GM21515 (cell line): ENCODE measurements around the gene HSPA1L.

Experiments
- ATAC-seq: cut with Tn5 transposase; IDR thresholded peaks from one replicate; pipeline ENCODE4 v1.9.1; 2021; ENCODE audit not compliant: unreplicated experiment

The HSPA1L gene

GRCh38 chr6:31767096-31767645 is 47.9 kb downstream of the HSPA1L start:
- no peak for ATAC-seq

DNA sequence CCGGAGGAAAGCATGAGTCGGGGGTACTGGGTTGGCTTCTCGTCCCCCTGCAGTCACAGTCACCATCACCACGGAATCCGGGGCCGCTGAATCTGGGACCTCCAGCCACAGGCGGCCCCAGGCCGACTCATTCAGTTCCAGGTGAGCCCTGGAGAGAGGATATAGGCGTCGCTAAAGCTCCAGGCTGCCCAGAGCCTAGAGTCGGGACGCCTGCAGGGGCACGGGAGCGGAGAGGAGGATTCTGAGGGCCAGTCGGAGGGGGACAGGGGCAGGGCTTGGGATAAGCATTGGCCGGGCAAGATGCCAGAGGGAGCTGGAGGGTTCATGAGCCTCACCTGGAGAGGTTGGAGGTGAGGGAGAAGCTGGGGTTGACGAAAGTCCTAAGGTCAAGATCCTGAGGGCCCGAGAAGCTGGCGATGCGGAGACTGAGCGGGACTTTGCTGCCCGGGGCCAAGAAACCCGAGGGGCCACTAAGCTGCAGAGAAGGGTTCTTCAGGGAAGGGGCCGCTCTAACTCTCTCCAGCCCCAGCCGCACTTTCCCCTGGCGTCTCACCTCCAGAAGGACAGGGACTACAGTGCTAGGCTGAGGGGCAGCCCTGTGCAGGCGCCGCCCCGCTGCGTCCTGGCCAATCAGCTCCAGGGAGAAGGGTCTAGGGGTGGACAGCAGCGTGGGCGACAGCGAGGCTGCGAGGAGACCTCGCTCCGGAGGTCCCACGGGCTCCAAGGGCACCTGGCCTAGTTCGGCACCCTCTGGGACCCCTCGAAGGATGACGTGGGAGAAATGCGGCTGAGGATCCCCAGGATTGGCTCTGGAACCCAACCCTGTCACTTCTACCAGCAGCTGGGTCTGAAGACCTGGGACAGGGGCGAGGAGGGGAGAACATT is 48.9 kb downstream of the HSPA1L start:
- ATAC-seq, result no peak

DNA sequence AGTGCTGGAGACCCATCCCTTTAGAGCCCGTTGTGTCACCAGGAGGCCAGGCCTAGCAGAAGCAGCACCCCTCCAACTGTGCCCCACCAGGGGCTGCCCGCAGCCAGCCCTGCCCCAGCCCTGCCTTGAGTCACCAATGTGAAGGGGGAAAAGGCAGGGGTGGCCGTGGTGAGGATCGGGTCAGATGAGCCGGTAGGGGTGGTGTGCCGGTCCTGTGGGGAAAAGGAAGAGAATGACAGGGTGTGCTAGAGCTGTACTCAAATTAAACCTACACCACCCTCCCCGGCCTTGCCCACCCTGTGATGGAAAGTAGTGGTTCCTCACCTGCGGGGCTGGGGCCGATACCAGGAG is 49.5 kb downstream of the HSPA1L start:
- no peak for ATAC-seq

GRCh38 chr6:31764198-31764597 is 50.9 kb downstream of the HSPA1L start:
- ATAC-seq, result no peak

DNA sequence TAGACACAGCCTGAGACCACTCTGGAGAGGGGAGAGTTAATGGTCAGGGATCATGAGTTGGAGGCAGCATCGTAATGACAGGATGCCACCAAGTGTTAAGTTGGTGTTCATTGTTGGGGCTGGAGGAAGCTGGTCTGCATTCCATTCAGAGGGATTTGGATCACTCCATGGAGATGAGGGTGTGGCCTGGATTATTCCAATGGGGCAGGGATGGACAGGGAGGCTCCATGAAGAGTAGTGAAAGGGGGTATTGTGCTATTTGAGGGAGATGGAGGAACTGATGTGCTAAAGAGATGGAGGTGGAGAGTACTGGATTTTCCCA is 51.5 kb downstream of the HSPA1L start:
- no peak for ATAC-seq

DNA sequence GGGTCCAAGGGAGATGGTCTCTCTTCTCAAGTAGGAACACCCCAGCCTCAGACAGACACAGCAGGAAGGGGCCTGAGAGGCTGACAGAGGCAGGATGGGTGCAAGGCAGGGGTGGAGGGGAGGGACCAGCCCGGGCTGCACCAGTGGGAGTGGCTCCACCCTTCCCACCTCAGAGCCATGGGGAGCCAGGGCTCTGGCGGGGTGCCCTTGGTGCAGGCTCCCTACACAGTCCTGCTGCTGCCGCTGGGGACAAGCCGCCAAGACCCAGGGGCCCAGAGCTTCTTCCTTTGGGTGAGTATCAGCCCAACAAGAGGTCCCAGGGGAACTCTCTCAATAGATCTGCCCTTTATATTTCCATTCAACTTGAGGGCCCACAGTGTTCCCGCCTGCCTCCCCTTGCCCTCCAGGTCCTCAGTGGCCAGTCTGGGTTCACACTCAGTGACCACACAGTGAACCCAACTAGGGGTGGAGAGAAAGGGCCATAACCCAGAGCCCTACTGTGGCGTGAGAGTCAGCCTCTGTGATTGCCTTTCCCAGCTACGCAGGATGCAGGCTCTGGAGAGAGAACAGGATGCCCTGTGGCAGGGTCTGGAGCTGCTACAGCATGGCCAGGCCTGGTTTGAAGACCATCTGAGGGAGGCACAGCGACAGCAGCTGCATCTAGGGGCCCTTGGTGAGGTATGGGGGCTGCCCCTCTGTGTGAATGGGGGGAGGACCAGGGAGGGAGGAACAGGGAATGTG is 52.0 kb downstream of the HSPA1L start:
- ATAC-seq, result no peak

- ATAC-seq, result no peak
Observed at GRCh38 chr6:31762356-31762755, 52.7 kb downstream of the HSPA1L start, which contains the start of gene SAPCD1. SAPCD1 (plus strand) TSS chr6:31762656; CDS start chr6:31763055, 399 bp downstream.

DNA sequence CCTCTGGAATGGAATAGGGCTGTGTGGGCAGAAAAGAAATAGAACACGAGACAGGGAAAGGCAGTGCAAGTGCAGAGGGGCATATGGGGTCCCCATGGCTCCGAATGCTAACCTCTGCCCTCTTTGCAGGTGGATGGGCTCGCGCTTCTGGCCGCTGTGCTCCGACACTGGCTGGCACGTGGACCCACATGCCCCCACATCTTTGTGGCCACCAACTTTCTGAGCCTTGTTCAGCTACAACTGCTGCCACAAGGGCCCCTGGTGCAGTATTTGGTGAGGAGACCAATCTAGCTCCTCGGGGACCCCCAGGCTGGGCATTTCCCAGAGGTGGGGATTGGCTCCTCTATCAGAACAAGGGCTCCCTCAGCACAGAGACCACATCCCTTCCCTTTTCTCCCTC is 53.7 kb downstream of the HSPA1L start:
- no peak for ATAC-seq

DNA sequence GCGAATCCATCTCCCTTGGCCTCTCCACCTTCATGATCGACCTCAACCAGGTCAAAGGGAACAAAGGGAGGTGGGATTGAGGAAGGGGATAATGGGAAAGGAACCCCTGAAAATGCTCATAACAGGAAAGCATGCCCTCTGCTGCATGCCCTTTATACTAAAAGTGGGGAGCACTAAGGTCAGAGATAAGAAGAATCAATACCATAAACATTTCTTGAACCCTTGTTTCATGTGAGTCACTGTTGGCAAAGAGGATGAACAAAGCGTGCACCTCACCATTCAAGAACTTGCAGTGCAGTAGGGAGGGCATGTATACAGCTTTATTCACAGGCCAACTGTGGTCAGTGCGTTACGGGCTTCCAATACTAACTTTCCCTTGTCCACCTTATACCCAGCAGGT is 54.3 kb downstream of the HSPA1L start:
- ATAC-seq, result no peak
